Measurements from ENCODE around the gene TMSB15B.
"Not testable (repeated sequence)": the region's sequence is repeated elsewhere in the genome, so short reads cannot be mapped to it uniquely, and the experiment has no call there.

TMSB15B gene

GRCh38 chrX:103962411-103963278, at the start of gene TMSB15B:
Gene TMSB15B, plus strand, starts transcription at chrX:103962627.
- not testable (repeated sequence) for DNase-seq (ENCODE audit: low read depth)

GRCh38 chrX:103913356-103914020, 48.9 kb upstream of the TMSB15B start:
- no peak for DNase-seq (ENCODE audit: low read depth)

GRCh38 chrX:103918050-103918449, 44.4 kb upstream of the TMSB15B start:
- DNase-seq (ENCODE audit: low read depth), result no peak

GRCh38 chrX:103918571-103919269, 43.7 kb upstream of the TMSB15B start:
- no peak for DNase-seq (ENCODE audit: low read depth)

- DNase-seq (ENCODE audit: low read depth), result no peak
These were observed 43.2 kb upstream of the TMSB15B start for GRCh38 chrX:103919270-103919637.

- not testable (repeated sequence) for DNase-seq (ENCODE audit: low read depth)
These were observed 41.9 kb upstream of the TMSB15B start for GRCh38 chrX:103920515-103920914.

- no peak for DNase-seq (ENCODE audit: low read depth)
These were observed 35.4 kb upstream of the TMSB15B start for GRCh38 chrX:103927030-103927429.

GRCh38 chrX:103927633-103928032, 34.8 kb upstream of the TMSB15B start:
- no peak for DNase-seq (ENCODE audit: low read depth)

- no peak for DNase-seq (ENCODE audit: low read depth)
These were observed 30.3 kb upstream of the TMSB15B start for GRCh38 chrX:103932133-103932532.

GRCh38 chrX:103940257-103940656, 22.2 kb upstream of the TMSB15B start:
- not testable (repeated sequence) for DNase-seq (ENCODE audit: low read depth)

GRCh38 chrX:103941201-103941975, 21.0 kb upstream of the TMSB15B start:
- no peak for DNase-seq (ENCODE audit: low read depth)

- DNase-seq (ENCODE audit: low read depth), result no peak
These were observed 12.9 kb upstream of the TMSB15B start for GRCh38 chrX:103949506-103949905.

GRCh38 chrX:103953353-103953752, 9.1 kb upstream of the TMSB15B start:
- no peak for DNase-seq (ENCODE audit: low read depth)

GRCh38 chrX:103954259-103954658, 8.2 kb upstream of the TMSB15B start:
- DNase-seq (ENCODE audit: low read depth), result no peak

GRCh38 chrX:103960599-103960998, 1.8 kb upstream of the TMSB15B start:
- DNase-seq (ENCODE audit: low read depth), result not testable (repeated sequence)

- not testable (repeated sequence) for DNase-seq (ENCODE audit: low read depth)
These were observed 21.1 kb downstream of the TMSB15B start for GRCh38 chrX:103983508-103983907.

GRCh38 chrX:103999234-103999633, 36.8 kb downstream of the TMSB15B start:
- DNase-seq (ENCODE audit: low read depth), result no peak

GRCh38 chrX:104008831-104009230, 46.4 kb downstream of the TMSB15B start:
- no peak for DNase-seq (ENCODE audit: low read depth)

GRCh38 chrX:104013158-104013557, 50.7 kb downstream of the TMSB15B start:
- no peak for DNase-seq (ENCODE audit: low read depth)

- no peak for DNase-seq (ENCODE audit: low read depth)
These were observed 51.2 kb downstream of the TMSB15B start, which contains the start of gene H2BW1 for GRCh38 chrX:104013606-104014005. Gene H2BW1, minus strand, starts transcription at chrX:104013708. Its CDS starts 132 bp downstream, at chrX:104013576.

GRCh38 chrX:104015576-104015975, 53.1 kb downstream of the TMSB15B start:
- not testable (repeated sequence) for DNase-seq (ENCODE audit: low read depth)
